Lung (tissue), 12 donors: Measurements from ENCODE around the gene NANS. TPM values are rescaled to one million over a fixed set of nuclear protein-coding genes. Genes with fewer than 3 reads are reported as not detected.

Source experiments
- ATAC-seq: fragments of 200-7000 bp; cut with Tn5 transposase; one replicate; pipeline ENCODE4 v1.9.1; 2020; ENCODE audit warnings: moderate number of reproducible peaks; ENCODE audit not compliant: insufficient read depth, low FRiP score
- DNase-seq, 3 donors: peaks; one replicate each; pipeline ENCODE4 v3.0.0-alpha.2; 2013 to 2017
- H3K27ac ChIP-seq, 2 donors: one replicate each; pipeline ENCODE4 v1.5.1; 2013; ENCODE audit warnings: mild to moderate bottlenecking in 2 of 2, moderate library complexity in 2 of 2, control low read depth in 1 of 2, inconsistent platforms in 1 of 2, low read depth in 1 of 2, low read length in 1 of 2
- H3K27me3 ChIP-seq, 3 donors: one replicate each; pipeline ENCODE4 v1.5.1; 2013; ENCODE audit warnings: low read length in 2 of 3; ENCODE audit not compliant: control insufficient read depth in 3 of 3, insufficient read depth in 3 of 3
- H3K36me3 ChIP-seq, 4 donors: one replicate each; pipeline ENCODE4 v1.5.1; 2013; ENCODE audit warnings: low read length in 4 of 4, mild to moderate bottlenecking in 1 of 4, moderate library complexity in 1 of 4; ENCODE audit not compliant: control insufficient read depth in 4 of 4, insufficient read depth in 4 of 4
- H3K4me1 ChIP-seq, 5 donors: one replicate each; pipeline ENCODE4 v1.5.1; 2013; ENCODE audit warnings: low read length in 5 of 5, mild to moderate bottlenecking in 2 of 5, moderate library complexity in 1 of 5; ENCODE audit not compliant: control insufficient read depth in 5 of 5, insufficient read depth in 5 of 5
- H3K4me3 ChIP-seq: one replicate; pipeline ENCODE4 v1.5.1; 2013; ENCODE audit warnings: mild to moderate bottlenecking, control low read depth, moderate library complexity
- H3K9ac ChIP-seq, 2 donors: one replicate each; pipeline ENCODE4 v1.5.1; 2013; ENCODE audit warnings: low read length in 2 of 2, control low read depth in 1 of 2; ENCODE audit not compliant: insufficient read depth in 1 of 2
- H3K9me3 ChIP-seq, 4 donors: one replicate each; pipeline ENCODE4 v1.5.1; 2013; ENCODE audit warnings: low read length in 3 of 4, mild to moderate bottlenecking in 1 of 4, moderate library complexity in 1 of 4; ENCODE audit not compliant: control insufficient read depth in 4 of 4, insufficient read depth in 3 of 4
- CTCF ChIP-seq: IDR thresholded peaks from 2 replicates; pipeline ENCODE4 v1.5.1; 2012; ENCODE audit warnings: mild to moderate bottlenecking; ENCODE audit errors: control extremely low read depth, extremely low read depth
- WGBS, 2 donors: extraction: QIAGEN DNeasy Blood & Tissue Kit; methylation state at CpG; one replicate each; pipeline ENCODE4 v1.1.7; 2013; 5-methylcytosine and 5-hydroxymethylcytosine counted together
- polyA plus RNA-seq, 2 donors: library from polyadenylated mRNA; stranded (reverse); fragments of 200-250 nt; gene quantifications; one replicate each; pipeline ENCODE4 v1.2.1, GENCODE V29; 2013
- total RNA-seq, 2 donors: library from RNA; depleted of rRNA in 1 of 2; stranded (reverse); fragments of >200 nt in 1 of 2; gene quantifications; one replicate each; pipeline ENCODE4 v1.2.1, GENCODE V29; 2014 to 2021
- donor health status: control.
- donor health status: control.
- donor health status: Bipolar disorder and iron deficiency.
- donor health status: healthy.
- donor health status: DM: yes; HTN: yes; CAD: no.

The NANS gene
- total and polyA plus RNA-seq, 4 donors = 50.6 to 109 (median 74.4) TPM

- Histone ChIP-seq H3K4me1 (no peaks in the 10 kb centered on the region), H3K36me3 (peaks cover 0 to 21% (median 2%) of the 10 kb centered on the region in 4 donors), H3K4me3 (no peak overlapping the region), H3K9me3 (no peaks in the 10 kb centered on the region), H3K27me3 (no peaks in the 10 kb centered on the region), H3K27ac (no peak overlapping the region), H3K9ac (no peak overlapping the region)
- 68 to 88% methylated on average over 4 of the region's 4 CpGs for WGBS, 2 donors
- no peak for TF ChIP-seq CTCF
- no peak for ATAC-seq
- no peak for DNase-seq
These were observed 37.8 kb downstream of the NANS start for GRCh38 chr9:98094316-98094715.

- no peak overlapping the region for H3K4me3 ChIP-seq
- H3K9ac ChIP-seq = no peak overlapping the region
- WGBS, 2 donors = 93 to 99% methylated on average over 16 of the region's 16 CpGs
- DNase-seq (no peak), ATAC-seq (no peak)
- no peaks in the 10 kb centered on the region for H3K4me1 ChIP-seq
- H3K36me3 ChIP-seq = peaks cover 0 to 21% (median 3%) of the 10 kb centered on the region in 4 donors
- no peaks in the 10 kb centered on the region for H3K27me3 ChIP-seq
- no peak overlapping the region for H3K27ac ChIP-seq
- no peak for TF ChIP-seq CTCF
- H3K9me3 ChIP-seq = no peaks in the 10 kb centered on the region
These were observed 38.3 kb downstream of the NANS start for GRCh38 chr9:98094851-98095250.

- Histone ChIP-seq H3K27ac (no peak overlapping the region), H3K36me3 (peaks cover 0 to 21% (median 3%) of the 10 kb centered on the region in 4 donors), H3K9me3 (no peaks in the 10 kb centered on the region), H3K4me3 (no peak overlapping the region), H3K9ac (no peak overlapping the region), H3K27me3 (no peaks in the 10 kb centered on the region), H3K4me1 (no peaks in the 10 kb centered on the region)
- ATAC-seq = no peak
- DNase-seq = no peak
- no peak for TF ChIP-seq CTCF
- WGBS, 2 donors = 91 to 95% methylated on average over 7 of the region's 7 CpGs
These were observed 38.9 kb downstream of the NANS start for GRCh38 chr9:98095401-98095800.

- DNase-seq (no peak), ATAC-seq (no peak)
- Histone ChIP-seq H3K27me3 (no peaks in the 10 kb centered on the region), H3K27ac (no peak overlapping the region), H3K9me3 (no peaks in the 10 kb centered on the region), H3K4me1 (no peaks in the 10 kb centered on the region), H3K4me3 (no peak overlapping the region), H3K36me3 (peaks cover 0 to 21% (median 3%) of the 10 kb centered on the region in 4 donors), H3K9ac (no peak overlapping the region)
- 96 to 97% methylated on average over 5 of the region's 5 CpGs for WGBS, 2 donors
- no peak for TF ChIP-seq CTCF
These were observed 39.6 kb downstream of the NANS start for GRCh38 chr9:98096091-98096490.
